ENCODE data around the gene WSCD2. TPM values are rescaled to one million over a fixed set of nuclear protein-coding genes. Genes with fewer than 3 reads are reported as not detected.

The WSCD2 gene
- total RNA-seq, 1 experiment from 2014 or later, result 0.06 TPM

Other genes with a start within 250 kb of the WSCD2 start
- 0.51 and 0.89 TPM in 2 replicates for gene CMKLR1, start 210.0 kb downstream of the WSCD2 start, total RNA-seq (2014; rRNA removed; shearing (Covaris generic))

All from Daoy (cell line).